NCI-H446 (cell line): ENCODE results near the gene CRYGB.
A peak's percentile ranks its signal among the peaks of the same experiment; 100 is the strongest.
"Not testable (repeated sequence)": the region's sequence is repeated elsewhere in the genome, so short reads cannot be mapped to it uniquely, and the experiment has no call there.

Experiments
- DNase-seq, 2 experiments: peaks; one replicate each; lab custom pipeline; 2025; lab: John Stamatoyannopoulos, UW

CRYGB gene

DNA sequence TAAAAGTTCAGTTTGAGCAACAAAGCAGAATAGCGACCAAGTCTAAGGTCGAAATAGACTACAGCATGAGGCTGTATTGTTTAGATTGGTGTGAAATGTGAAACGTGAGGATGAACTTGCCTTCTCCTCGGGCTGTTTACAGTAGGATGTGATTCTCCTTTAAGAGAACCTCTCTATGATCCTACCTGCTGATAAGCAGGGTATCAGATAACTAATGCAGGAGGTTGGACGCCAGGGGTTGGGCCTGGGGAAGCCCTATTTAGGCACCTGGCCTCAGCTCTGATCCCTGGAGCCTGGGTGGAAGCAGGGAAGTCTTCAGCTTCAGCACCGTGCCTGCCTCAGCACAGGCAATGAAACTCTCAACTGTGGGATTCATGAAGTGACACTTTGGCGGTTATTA lies 33.0 kb downstream of the CRYGB start:
- DNase-seq, result no peak

DNA sequence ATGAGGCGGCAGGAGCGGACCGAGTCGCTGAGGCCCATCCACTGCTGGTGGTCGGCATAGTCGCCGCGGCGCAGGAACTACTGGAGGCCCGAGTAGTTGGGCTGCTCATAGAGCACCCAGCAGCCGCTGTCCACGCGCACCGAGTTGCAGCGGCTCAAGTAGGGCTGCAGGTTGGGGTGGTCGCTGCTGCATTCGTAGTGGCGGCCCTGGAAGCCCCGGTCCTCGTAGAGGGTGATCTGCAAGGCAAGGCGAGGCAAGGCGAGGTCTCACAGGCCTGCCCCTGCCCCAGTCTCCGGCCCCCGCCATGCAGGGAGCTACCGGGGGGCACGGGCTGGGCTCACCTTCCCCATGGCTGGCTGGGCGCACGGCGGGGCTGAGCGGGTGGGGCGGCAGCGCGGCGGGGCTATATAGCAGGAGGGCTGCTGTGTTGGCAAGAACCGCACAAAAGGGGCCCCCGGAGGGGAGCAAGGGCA lies 33.6 kb downstream of the CRYGB start:
- not testable (repeated sequence) for DNase-seq

DNA sequence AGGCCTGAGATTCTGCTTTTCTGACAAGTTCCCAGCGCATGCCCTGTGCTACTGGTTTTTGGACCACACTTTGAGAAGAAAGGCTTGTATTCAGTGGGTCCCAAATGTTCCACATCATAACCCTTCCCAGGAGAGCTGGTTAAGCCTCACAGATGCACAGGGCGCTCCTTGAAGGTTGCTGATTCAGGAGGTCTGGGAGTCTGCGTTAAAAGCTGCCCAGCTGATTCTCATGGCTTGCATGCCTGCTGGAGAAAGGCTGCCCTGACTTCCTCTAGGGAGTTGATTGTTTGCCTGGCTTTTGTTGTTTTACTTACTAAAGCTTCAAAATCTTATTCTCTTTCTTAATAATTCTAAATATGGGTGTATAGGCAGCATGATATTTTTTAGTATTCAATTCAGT lies 42.3 kb downstream of the CRYGB start:
- DNase-seq, result no peak

DNA sequence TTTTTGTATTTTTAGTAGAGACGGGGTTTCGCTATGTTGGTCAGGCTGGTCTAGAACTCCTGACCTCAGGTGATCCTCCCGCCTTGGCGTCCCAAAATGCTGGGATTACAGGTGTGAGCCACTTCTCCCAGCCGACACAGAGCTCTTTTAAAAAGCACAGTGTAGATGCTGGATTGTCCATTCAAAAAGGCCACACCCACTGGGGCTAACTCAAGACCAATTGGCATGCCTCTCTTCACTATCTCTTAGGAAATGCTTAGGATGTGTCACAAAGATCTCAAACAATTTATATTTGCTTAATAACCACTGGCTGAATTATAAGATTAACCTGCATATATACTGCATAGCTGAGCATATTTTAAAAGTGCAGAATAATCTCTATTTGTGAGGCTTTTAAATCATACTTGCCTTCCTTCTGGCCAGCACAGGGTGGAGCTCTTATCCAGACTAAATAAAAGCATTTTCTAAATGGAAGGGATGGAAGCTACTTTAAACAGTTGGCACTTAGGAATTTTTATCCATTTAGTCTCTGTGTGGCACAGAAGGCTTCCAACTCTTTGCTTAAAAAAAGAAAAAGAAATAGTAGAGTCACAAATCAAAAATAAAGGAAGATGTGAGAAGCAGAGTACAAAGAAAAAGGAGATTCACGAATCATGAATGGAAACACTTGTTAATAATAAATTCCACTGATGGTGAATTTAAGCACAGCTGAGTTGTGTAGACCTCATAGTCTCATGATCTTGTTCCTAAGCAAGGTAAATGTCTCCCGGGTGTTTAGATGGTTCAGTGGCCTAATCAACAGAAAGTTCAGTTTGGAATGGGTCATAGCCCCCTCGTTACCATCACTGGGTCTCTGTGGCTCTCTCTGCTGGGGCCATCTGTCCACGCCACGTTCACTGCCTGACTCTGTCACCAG lies 44.0 kb downstream of the CRYGB start:
- DNase-seq, result peak in 1 of 2 experiments; percentile 19

DNA sequence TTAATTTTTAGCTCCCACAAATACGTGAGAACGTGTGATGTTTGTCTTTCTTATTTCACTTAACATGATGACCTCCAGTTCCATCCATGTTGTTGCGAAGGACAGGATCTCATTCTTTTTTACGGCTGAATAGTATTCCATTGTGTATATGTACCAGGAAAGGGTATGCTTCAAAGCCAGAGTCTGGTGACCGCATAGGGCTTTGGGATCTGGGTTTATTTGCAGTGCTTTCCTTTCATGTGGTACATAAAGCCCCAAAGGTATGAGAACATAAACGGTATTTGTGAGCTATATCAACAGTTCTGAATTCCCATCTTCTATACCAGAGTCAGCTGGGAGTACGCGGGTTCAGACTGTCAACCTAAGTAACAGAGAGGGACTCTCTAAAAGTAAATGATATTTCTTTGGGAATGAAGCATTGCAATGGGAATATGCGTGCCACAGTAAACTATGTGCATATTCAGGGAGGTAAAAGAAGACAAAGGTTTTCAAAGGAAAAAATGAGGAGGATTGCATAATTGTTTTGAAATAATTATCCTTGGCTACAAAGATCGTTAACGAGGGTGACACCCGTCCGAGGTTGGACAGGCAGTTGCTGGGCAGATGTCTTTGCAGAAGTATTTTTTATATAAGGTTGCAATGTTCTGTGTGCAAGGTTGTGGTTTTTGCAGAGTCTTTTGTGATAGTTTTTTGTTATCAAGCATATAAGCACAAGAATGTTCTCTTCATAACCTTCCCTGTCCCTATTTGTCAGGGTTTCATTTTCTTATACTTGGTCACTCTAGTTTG lies 46.1 kb downstream of the CRYGB start:
- DNase-seq, result no peak

DNA sequence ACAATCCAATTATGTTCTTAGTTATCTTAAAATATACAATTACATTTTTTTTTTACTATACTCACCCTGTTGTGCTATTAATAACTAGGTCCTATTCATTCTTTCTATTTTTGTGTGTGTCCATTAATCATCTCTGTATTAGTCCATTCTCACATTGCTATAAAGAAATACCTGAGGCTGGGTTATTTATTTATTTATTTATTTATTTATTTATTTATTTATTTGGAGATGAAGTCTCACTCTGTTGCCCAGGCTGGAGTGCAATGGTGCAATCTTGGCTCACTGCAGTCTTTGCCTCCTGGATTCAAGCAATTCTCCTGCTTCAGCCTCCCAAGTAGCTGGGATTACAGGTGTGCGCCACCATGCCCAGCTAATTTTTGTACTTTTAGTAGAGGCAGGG lies 47.3 kb downstream of the CRYGB start:
- DNase-seq, result not testable (repeated sequence)

DNA sequence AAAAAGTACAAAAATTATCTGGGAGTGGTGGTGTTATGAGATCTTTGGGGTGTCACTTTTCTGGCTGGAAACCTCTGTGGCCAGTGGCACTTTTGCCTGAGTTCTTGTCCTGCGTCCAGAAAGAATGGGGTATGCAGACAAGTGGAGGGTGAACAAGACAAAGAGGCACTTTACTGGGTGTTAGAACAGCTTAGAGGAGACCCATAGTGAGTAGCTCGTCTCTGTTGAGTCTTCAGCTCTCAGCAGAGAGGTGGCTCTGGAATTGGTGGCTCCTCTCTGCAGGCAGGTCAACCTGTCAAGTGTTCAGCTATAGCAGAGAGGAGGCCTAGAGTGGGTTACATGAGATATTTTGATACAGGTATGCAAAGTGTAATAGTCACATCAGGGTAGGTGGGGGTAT lies 47.7 kb downstream of the CRYGB start:
- DNase-seq, result no peak

DNA sequence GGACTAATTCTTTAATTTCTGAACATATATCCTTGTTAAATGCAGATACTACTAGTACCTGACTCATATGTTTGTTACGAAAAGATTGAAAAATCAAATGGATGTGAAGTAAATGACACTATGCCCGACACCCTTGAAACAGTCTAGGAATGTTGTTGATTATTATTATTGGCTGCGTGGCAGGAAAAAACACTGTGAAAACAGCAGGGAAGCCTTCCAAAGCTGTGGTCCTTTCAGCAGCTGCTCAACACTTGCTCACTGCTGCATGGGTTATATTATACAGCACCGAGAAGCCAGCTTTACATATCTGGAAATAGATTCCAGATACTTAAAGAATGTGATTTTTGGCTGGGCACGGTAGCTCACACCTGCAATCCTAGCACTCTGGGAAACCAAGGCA lies 48.2 kb downstream of the CRYGB start:
- DNase-seq, result no peak

DNA sequence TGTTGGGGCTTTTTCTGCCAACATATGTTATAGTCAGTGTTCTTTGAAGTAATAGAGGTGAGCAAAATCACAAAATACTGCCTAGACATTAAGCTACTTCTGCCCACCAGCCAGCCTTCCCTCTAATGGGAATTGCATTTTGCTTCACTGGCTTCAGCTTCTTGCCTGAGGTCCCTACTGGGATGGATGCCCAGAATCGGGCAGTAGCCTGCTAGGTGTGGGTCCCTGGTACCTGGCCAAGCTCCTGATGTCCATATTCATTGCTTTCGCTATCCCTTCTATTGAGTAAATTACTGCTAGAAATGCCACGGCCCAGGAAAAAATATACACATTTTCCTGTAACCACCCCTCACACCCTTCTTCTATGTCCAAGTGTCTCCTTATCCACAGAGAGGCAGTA lies 48.6 kb downstream of the CRYGB start:
- no peak for DNase-seq

DNA sequence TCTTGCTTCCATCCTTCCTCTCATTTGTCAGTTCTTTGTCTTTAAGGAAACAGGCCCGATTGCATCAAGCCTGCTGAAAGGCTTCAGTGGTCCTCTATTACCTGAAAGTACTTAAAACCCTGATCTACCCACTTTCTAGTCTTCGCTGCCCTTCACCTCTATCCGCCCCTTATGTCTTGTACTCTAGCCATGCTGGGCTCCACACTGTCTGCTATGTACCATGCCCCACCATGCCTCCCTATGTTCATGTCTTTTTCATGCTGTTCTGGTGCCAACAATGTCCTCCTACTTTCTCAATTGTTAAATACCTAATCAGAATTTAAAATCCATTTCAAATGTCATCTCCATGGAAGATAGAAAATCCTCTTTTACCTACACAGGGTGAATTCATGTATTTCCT lies 49.9 kb downstream of the CRYGB start:
- no peak for DNase-seq

DNA sequence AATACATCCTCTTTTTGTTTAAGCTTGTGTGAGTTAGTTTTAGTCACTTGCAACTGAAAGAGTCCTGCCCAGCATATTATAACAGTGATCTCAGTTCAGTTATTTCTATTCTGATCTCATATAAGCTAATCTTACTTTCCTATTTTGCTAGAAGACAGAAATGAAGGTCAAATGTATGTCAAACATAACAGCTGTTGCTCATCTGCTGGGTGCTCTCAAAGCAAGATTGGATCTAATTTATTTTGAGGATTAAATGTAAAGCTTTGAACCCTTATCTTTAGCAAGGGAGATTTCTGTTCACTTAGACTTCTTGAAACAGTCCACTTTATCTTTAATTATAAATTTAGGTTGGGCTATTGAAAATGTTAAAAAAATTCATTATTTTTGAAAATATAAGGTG lies 52.8 kb downstream of the CRYGB start:
- no peak for DNase-seq
